A673 (cell line): Measurements from ENCODE around the gene RUFY2.

Experiments used
- EZH2 ChIP-seq: fragments of 200-600 bp; sonication (generic); IDR thresholded peaks from 2 replicates; pipeline ENCODE4 v1.6.1; 2017; ENCODE audit warnings: borderline replicate concordance, low read depth, mild to moderate bottlenecking, mixed read lengths, antibody characterized with exemption, low read length; ENCODE audit not compliant: poor library complexity, severe bottlenecking
- TF ChIP-seq, protein P1 (sequence below): fragments of 300-800, 200-600 bp; sonication (generic); conservative IDR thresholded peaks from 2 replicates; pipeline ENCODE4 v1.5.1; 2017; ENCODE audit warnings: low read depth, mild to moderate bottlenecking, antibody characterized with exemption, low read length, moderate library complexity, mixed read lengths

DNA sequence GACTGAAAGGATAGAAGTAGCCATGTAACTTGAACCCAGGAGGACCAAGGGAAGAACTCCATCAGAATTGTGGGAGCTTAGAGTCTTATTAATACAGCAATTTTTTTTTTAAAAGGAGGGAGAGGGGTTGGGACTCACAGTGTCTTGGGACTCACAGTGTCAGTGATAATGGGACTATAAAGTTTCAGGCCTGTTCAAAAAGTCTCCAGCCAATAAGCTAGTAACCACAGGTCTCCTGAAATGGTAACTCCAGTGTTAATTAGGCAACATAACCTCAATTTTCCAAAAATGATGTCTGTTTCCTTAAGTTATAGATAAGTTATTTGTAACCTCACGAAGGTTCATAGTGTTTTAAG is 77.6 kb downstream of the RUFY2 start:
- TF ChIP-seq, protein P1, sequence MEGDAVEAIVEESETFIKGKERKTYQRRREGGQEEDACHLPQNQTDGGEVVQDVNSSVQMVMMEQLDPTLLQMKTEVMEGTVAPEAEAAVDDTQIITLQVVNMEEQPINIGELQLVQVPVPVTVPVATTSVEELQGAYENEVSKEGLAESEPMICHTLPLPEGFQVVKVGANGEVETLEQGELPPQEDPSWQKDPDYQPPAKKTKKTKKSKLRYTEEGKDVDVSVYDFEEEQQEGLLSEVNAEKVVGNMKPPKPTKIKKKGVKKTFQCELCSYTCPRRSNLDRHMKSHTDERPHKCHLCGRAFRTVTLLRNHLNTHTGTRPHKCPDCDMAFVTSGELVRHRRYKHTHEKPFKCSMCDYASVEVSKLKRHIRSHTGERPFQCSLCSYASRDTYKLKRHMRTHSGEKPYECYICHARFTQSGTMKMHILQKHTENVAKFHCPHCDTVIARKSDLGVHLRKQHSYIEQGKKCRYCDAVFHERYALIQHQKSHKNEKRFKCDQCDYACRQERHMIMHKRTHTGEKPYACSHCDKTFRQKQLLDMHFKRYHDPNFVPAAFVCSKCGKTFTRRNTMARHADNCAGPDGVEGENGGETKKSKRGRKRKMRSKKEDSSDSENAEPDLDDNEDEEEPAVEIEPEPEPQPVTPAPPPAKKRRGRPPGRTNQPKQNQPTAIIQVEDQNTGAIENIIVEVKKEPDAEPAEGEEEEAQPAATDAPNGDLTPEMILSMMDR: no peak
- no peak for TF ChIP-seq EZH2
